ENCODE data around the gene PRDM16.

Gene PRDM16

DNA sequence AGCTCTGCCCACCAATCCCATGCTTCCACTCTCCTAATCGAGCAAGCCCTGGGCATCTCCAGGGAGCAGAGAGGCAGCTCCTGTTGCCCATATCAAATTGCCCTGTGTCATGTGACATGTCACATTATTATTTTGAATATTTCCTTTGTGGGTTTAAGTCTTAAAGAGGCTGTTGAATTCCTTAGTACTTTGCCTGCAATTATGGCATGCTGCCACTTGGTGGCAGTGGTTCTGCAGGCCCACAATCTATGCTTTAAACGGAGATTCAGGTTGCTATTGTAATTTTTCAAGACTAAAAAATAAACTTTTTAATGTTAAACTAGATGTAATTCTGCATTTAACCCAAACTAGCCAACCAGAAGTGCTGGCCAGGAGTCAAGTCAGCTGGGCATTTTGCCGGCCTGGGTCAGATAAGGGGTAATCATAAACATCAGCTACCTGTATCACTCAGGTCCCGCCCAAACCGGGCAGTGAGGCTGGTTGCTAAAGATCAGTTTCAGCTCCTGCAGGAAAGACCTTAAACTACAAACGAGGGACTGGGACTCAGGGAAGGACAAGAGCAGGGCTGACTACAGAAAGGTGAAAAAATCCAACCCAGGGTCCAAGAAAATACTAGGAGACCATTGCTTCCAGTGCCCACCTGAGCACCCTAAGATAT is 348.2 kb downstream of the PRDM16 start:
- Histone ChIP-seq H3K4me1 (ENCODE audit: control insufficient read depth in 2 of 2, insufficient read depth in 2 of 2, low read length in 2 of 2) (peaks cover 2 to 3% of the 10 kb centered on the region in 2 donors), H3K9ac (ENCODE audit: low read depth in 1 of 2, low read length in 2 of 2) (no peak overlapping the region), H3K27me3 (ENCODE audit: control insufficient read depth in 2 of 2, insufficient read depth in 2 of 2, low read length in 2 of 2) (no peaks in the 10 kb centered on the region), H3K36me3 (ENCODE audit: control insufficient read depth in 2 of 2, insufficient read depth in 2 of 2, low read length in 2 of 2) (no peaks in the 10 kb centered on the region), H3K27ac (ENCODE audit: low read depth in 2 of 2, low read length in 2 of 2) (no peak overlapping the region), H3K4me3 (ENCODE audit: low read length in 2 of 2) (no peak overlapping the region), H3K9me3 (ENCODE audit: control insufficient read depth in 2 of 2, low read length in 2 of 2) (peaks cover 0 to 7% of the 10 kb centered on the region in 2 donors)

DNA sequence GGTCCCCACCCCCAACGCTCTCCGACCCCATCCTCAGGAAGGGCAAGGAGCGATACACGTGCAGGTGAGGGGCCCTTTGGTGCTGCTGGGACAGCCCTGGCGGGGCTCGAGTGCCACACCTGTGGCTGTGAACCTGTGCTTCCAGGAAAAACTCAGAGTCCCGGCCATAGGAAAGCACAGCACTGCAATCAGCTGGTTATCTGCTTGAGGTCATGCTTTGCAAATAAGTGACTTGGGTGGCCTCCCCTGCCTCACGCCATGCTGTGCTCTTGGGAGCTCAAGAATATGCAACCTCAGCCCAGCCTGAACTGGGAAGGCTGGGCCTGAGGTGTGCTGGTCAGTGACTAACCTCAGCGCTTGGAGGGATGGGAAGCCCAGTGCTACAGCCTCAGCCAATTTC is 348.9 kb downstream of the PRDM16 start:
- peaks cover 4 to 6% of the 10 kb centered on the region in 2 donors for H3K4me1 ChIP-seq (ENCODE audit: control insufficient read depth in 2 of 2, insufficient read depth in 2 of 2, low read length in 2 of 2)
- no peaks in the 10 kb centered on the region for H3K27me3 ChIP-seq (ENCODE audit: control insufficient read depth in 2 of 2, insufficient read depth in 2 of 2, low read length in 2 of 2)

DNA sequence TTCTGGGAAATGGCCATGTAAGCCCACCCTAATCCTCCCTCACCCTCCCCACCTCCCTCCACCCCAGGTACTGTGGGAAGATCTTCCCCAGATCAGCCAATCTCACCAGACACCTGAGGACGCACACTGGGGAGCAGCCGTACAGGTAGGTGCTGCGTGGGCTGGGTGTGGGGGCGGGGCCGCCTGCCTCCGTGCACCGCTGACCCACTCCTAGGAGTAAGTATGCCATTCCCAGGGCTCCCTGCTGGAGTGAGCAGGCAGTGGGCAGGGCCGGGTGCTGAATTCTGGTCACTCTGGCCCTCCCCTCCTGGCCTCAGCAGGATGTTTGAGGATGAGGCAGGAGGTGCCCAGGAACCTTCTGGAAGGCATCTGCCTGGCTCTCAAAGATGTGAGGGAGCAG is 349.6 kb downstream of the PRDM16 start:
- Histone ChIP-seq H3K9ac (ENCODE audit: low read depth in 1 of 2, low read length in 2 of 2) (no peak overlapping the region), H3K9me3 (ENCODE audit: control insufficient read depth in 2 of 2, low read length in 2 of 2) (peaks cover 0 to 7% of the 10 kb centered on the region in 2 donors), H3K27ac (ENCODE audit: low read depth in 2 of 2, low read length in 2 of 2) (no peak overlapping the region), H3K27me3 (ENCODE audit: control insufficient read depth in 2 of 2, insufficient read depth in 2 of 2, low read length in 2 of 2) (no peaks in the 10 kb centered on the region), H3K4me1 (ENCODE audit: control insufficient read depth in 2 of 2, insufficient read depth in 2 of 2, low read length in 2 of 2) (peaks cover 9 to 12% of the 10 kb centered on the region in 2 donors), H3K4me3 (ENCODE audit: low read length in 2 of 2) (no peak overlapping the region), H3K36me3 (ENCODE audit: control insufficient read depth in 2 of 2, insufficient read depth in 2 of 2, low read length in 2 of 2) (no peaks in the 10 kb centered on the region)

More for the DNA sequence above, 348.9 kb downstream of the PRDM16 start:
- Histone ChIP-seq H3K9ac (ENCODE audit: low read depth in 1 of 2, low read length in 2 of 2) (no peak overlapping the region), H3K27ac (ENCODE audit: low read depth in 2 of 2, low read length in 2 of 2) (no peak overlapping the region), H3K9me3 (ENCODE audit: control insufficient read depth in 2 of 2, low read length in 2 of 2) (peaks cover 0 to 7% of the 10 kb centered on the region in 2 donors), H3K4me3 (ENCODE audit: low read length in 2 of 2) (no peak overlapping the region), H3K36me3 (ENCODE audit: control insufficient read depth in 2 of 2, insufficient read depth in 2 of 2, low read length in 2 of 2) (no peaks in the 10 kb centered on the region)

DNA sequence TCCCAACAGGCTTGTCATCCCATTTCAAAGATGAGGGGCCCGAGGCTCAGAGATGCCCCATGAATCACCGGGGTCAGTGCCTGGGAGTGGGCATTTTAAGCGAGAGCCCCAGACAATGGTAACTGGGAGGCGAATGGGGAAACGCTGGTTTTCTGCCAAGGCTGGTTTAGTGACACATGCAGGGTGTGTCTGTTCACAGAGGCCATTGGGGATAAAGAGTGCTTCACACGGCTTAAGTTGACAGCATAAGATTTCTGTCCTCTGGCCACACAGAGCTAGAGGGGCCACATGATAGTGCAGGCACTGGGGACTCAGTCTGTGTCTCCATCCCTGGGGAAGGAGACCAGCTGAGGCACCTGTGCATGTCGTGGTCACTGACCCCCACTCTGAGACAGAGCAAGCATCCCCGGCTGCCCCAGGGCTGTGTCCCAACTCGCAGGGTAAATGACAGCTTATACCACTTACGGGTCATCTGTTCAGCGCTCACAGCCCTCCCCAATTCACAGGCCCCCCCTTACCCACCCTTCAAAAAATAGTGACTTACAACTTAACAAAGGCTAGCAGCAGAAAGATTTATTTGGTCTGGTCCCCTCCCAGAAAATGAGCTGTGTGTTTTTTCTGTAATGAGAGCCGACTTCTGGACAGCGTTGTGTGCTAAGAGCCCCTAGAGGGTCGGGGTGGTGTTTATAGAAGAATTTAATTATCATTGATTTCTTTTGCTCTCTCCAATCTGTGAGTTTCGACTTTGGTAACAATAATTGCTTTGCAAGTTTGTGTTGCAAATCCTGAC is 350.6 kb downstream of the PRDM16 start:
- H3K4me3 ChIP-seq (ENCODE audit: low read length in 2 of 2) = no peak overlapping the region
- H3K9me3 ChIP-seq (ENCODE audit: control insufficient read depth in 2 of 2, low read length in 2 of 2) = peaks cover 0 to 7% of the 10 kb centered on the region in 2 donors
- no peak overlapping the region for H3K27ac ChIP-seq (ENCODE audit: low read depth in 2 of 2, low read length in 2 of 2)
- no peaks in the 10 kb centered on the region for H3K27me3 ChIP-seq (ENCODE audit: control insufficient read depth in 2 of 2, insufficient read depth in 2 of 2, low read length in 2 of 2)
- peaks cover 13 to 21% of the 10 kb centered on the region in 2 donors for H3K4me1 ChIP-seq (ENCODE audit: control insufficient read depth in 2 of 2, insufficient read depth in 2 of 2, low read length in 2 of 2)
- no peaks in the 10 kb centered on the region for H3K36me3 ChIP-seq (ENCODE audit: control insufficient read depth in 2 of 2, insufficient read depth in 2 of 2, low read length in 2 of 2)
- no peak overlapping the region for H3K9ac ChIP-seq (ENCODE audit: low read depth in 1 of 2, low read length in 2 of 2)

DNA sequence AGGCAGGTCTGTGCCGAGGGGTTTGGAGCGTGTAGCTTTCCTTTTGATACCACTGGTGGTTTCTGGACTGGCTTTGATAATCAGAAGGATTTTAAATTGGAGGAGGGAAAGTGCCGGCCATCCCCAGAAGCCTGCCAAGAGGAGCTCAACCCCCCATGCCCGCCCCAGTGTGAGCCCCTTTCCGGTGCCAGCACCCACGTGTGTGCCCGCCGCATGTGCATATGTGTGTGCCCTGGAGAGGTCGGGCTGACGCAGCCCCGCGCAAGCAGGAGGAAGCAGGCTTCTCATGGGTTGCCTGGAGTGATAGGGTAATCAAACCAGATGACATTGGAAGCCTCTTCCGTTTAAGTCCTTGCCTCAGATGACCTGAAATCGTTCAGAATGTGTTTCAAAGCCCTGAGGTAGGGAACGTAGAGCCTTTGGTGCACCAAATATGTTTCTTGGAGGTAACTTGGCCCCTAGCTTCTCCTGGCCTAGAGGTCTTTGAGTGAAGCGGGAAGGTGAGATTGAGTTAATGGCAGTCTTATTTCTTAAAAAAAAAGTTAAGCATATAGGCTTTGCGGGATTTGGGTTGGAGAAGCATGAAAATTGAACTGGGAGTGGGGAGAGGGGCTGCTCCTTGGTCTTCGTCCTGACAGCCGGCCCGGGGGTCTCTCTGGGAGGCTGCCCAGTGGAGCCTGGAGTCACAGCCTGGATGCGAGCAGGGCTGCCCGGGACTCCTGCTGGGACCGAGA is 351.4 kb downstream of the PRDM16 start:
- Histone ChIP-seq H3K27ac (ENCODE audit: low read depth in 2 of 2, low read length in 2 of 2) (no peak overlapping the region), H3K27me3 (ENCODE audit: control insufficient read depth in 2 of 2, insufficient read depth in 2 of 2, low read length in 2 of 2) (no peaks in the 10 kb centered on the region), H3K4me1 (ENCODE audit: control insufficient read depth in 2 of 2, insufficient read depth in 2 of 2, low read length in 2 of 2) (peaks cover 16 to 24% of the 10 kb centered on the region in 2 donors), H3K4me3 (ENCODE audit: low read length in 2 of 2) (no peak overlapping the region), H3K9me3 (ENCODE audit: control insufficient read depth in 2 of 2, low read length in 2 of 2) (peaks cover 0 to 7% of the 10 kb centered on the region in 2 donors), H3K9ac (ENCODE audit: low read depth in 1 of 2, low read length in 2 of 2) (no peak overlapping the region), H3K36me3 (ENCODE audit: control insufficient read depth in 2 of 2, insufficient read depth in 2 of 2, low read length in 2 of 2) (no peaks in the 10 kb centered on the region)

DNA sequence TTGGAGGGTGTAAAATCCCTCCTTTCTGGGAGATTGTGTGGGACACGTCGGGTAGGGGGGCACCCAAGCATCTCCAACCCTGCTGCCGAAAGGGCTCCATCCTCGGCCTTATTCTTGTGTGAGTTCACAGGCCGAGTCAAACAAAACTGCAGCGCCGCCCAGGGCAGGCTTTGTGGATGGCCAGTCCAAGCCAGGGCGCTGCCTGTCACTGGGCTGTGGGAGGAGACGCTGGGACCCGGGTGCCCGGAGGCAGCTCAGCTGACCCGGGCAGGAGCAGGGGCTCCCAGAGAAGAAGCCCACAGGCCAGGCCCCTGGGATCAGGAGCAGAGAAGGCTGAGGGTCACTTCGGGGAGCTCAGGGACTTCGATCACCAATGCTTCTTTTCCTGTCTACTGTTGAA is 353.6 kb downstream of the PRDM16 start:
- Histone ChIP-seq H3K27ac (ENCODE audit: low read depth in 2 of 2, low read length in 2 of 2) (peak overlapping the region in 1 of 2 donors; percentile 70), H3K9ac (ENCODE audit: low read depth in 1 of 2, low read length in 2 of 2) (peak overlapping the region in 1 of 2 donors; percentile 60), H3K27me3 (ENCODE audit: control insufficient read depth in 2 of 2, insufficient read depth in 2 of 2, low read length in 2 of 2) (no peaks in the 10 kb centered on the region)

DNA sequence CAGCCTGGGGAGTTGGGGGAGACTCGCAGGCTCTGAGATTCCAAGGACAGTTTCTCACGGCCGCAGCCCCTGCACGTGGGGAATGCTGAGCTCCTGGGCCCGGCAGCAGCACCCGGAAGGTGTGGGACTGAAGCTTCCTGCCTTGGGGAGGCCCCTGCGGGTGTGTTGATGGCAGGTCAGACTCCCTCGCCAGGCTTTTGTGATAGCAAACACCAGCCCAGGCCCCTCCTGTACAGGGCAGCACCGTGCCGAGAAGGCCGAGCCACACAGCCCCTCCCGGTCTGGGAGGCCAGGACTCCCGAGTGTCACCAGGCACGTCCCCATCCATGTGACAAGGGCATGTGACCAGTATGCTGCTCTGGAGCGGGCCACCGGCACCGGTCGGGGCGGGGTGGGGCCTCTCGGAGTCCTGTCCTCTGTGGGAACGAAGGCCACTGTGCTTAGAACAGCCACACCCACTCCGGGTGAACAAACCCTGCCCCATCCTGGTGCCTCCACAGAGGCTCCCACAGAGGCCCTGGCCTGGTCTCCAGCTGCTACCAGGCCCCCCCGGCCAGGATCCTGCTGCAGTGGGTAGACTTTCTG is 354.3 kb downstream of the PRDM16 start:
- H3K36me3 ChIP-seq (ENCODE audit: control insufficient read depth in 2 of 2, insufficient read depth in 2 of 2, low read length in 2 of 2) = no peaks in the 10 kb centered on the region
- peak overlapping the region; percentile 13 to 43 for H3K4me3 ChIP-seq (ENCODE audit: low read length in 2 of 2)
- no peaks in the 10 kb centered on the region for H3K27me3 ChIP-seq (ENCODE audit: control insufficient read depth in 2 of 2, insufficient read depth in 2 of 2, low read length in 2 of 2)
- H3K9ac ChIP-seq (ENCODE audit: low read depth in 1 of 2, low read length in 2 of 2) = peak overlapping the region in 1 of 2 donors; percentile 60
- H3K4me1 ChIP-seq (ENCODE audit: control insufficient read depth in 2 of 2, insufficient read depth in 2 of 2, low read length in 2 of 2) = peaks cover 16 to 24% of the 10 kb centered on the region in 2 donors
- peak overlapping the region; percentile 48 to 70 for H3K27ac ChIP-seq (ENCODE audit: low read depth in 2 of 2, low read length in 2 of 2)
- H3K9me3 ChIP-seq (ENCODE audit: control insufficient read depth in 2 of 2, low read length in 2 of 2) = no peaks in the 10 kb centered on the region

More for the DNA sequence above, 353.6 kb downstream of the PRDM16 start:
- Histone ChIP-seq H3K4me3 (ENCODE audit: low read length in 2 of 2) (no peak overlapping the region), H3K4me1 (ENCODE audit: control insufficient read depth in 2 of 2, insufficient read depth in 2 of 2, low read length in 2 of 2) (peaks cover 16 to 24% of the 10 kb centered on the region in 2 donors), H3K9me3 (ENCODE audit: control insufficient read depth in 2 of 2, low read length in 2 of 2) (no peaks in the 10 kb centered on the region), H3K36me3 (ENCODE audit: control insufficient read depth in 2 of 2, insufficient read depth in 2 of 2, low read length in 2 of 2) (no peaks in the 10 kb centered on the region)

DNA sequence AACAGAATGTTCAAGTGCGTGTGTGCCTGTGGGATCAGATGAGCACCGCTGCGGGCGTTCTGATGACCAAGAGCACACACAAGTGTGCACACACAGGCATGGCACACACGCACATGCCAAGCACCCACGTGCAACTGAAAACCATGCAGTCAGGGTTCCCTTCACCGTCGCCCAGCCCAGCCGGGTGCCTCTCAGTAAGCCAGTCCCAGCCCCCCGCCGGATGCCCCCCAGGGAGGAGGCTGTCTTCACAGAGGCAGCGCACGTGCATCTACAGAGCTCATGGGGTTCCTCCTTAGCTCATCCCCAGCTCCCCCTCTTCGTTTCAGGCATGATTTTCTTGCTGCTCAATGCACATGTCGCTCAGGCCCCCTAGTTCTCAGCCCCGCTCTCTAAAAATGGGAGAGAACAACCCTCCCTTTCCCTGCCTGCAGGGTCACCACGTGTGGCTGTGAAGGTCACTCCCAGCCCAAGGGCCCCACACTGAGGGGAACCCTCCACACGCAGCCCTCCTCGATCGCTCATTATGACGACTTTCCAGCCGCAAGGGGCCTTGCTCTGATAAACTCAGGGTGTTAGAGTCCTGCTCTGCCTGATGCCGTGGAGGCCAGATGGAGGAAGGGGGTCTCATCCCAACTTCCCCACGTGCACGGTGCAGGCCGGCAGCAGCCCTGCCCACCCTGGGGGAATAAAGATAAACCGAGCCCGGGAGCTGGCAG is 355.1 kb downstream of the PRDM16 start:
- H3K36me3 ChIP-seq (ENCODE audit: control insufficient read depth in 2 of 2, insufficient read depth in 2 of 2, low read length in 2 of 2) = no peaks in the 10 kb centered on the region
- peaks cover 15 to 24% of the 10 kb centered on the region in 2 donors for H3K4me1 ChIP-seq (ENCODE audit: control insufficient read depth in 2 of 2, insufficient read depth in 2 of 2, low read length in 2 of 2)
- H3K4me3 ChIP-seq (ENCODE audit: low read length in 2 of 2) = no peak overlapping the region
- H3K27ac ChIP-seq (ENCODE audit: low read depth in 2 of 2, low read length in 2 of 2) = peak overlapping the region; percentile 35 to 38
- peak overlapping the region in 1 of 2 donors; percentile 60 for H3K9ac ChIP-seq (ENCODE audit: low read depth in 1 of 2, low read length in 2 of 2)
- no peaks in the 10 kb centered on the region for H3K9me3 ChIP-seq (ENCODE audit: control insufficient read depth in 2 of 2, low read length in 2 of 2)
- no peaks in the 10 kb centered on the region for H3K27me3 ChIP-seq (ENCODE audit: control insufficient read depth in 2 of 2, insufficient read depth in 2 of 2, low read length in 2 of 2)

DNA sequence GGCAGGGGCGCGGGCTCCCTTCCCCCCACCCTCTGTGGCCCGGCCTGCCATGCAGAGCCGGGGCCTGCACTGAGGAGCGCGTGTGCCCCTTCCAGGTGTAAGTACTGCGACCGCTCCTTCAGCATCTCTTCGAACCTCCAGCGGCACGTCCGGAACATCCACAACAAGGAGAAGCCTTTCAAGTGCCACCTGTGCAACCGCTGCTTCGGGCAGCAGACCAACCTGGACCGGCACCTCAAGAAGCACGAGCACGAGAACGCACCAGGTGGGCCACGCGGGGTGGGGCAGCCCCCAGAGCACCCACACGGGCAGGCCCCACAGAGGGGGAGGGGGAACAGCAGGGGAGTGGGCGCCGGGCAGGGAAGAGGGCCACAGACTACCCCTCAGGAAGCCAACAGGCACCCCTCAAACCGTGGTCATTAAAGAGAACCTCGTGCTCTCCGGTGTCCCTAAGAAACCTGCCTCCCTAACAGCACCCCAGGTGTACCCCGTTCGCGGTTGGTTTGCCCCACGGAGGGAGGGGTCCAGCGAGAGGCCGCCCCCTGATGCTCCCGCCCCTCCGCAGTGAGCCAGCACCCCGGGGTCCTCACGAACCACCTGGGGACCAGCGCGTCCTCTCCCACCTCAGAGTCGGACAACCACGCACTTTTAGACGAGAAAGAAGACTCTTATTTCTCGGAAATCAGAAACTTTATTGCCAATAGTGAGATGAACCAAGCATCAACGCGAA is 356.6 kb downstream of the PRDM16 start:
- no peaks in the 10 kb centered on the region for H3K27me3 ChIP-seq (ENCODE audit: control insufficient read depth in 2 of 2, insufficient read depth in 2 of 2, low read length in 2 of 2)

More for the DNA sequence above, 356.6 kb downstream of the PRDM16 start:
- Histone ChIP-seq H3K27ac (ENCODE audit: low read depth in 2 of 2, low read length in 2 of 2) (no peak overlapping the region), H3K36me3 (ENCODE audit: control insufficient read depth in 2 of 2, insufficient read depth in 2 of 2, low read length in 2 of 2) (no peaks in the 10 kb centered on the region), H3K4me1 (ENCODE audit: control insufficient read depth in 2 of 2, insufficient read depth in 2 of 2, low read length in 2 of 2) (peaks cover 14 to 21% of the 10 kb centered on the region in 2 donors), H3K9ac (ENCODE audit: low read depth in 1 of 2, low read length in 2 of 2) (no peak overlapping the region), H3K4me3 (ENCODE audit: low read length in 2 of 2) (no peak overlapping the region), H3K9me3 (ENCODE audit: control insufficient read depth in 2 of 2, low read length in 2 of 2) (no peaks in the 10 kb centered on the region)

Data from mucosa of rectum (tissue), 2 donors.